A673 (cell line): Measurements from ENCODE around the gene RPL10A.

Experiments
- CTCF ChIP-seq: fragments of 300-800, 200-600 bp; sonication (generic); conservative IDR thresholded peaks from 2 replicates; pipeline ENCODE4 v1.5.1; 2017; ENCODE audit warnings: low read depth, mild to moderate bottlenecking, antibody characterized with exemption, low read length, moderate library complexity, mixed read lengths
- EZH2 ChIP-seq: fragments of 200-600 bp; sonication (generic); IDR thresholded peaks from 2 replicates; pipeline ENCODE4 v1.6.1; 2017; ENCODE audit warnings: borderline replicate concordance, low read depth, mild to moderate bottlenecking, mixed read lengths, antibody characterized with exemption, low read length; ENCODE audit not compliant: poor library complexity, severe bottlenecking

GRCh38 chr6:35483490-35483889 is 15.3 kb downstream of the RPL10A start:
- TF ChIP-seq CTCF, result no peak
- no peak for TF ChIP-seq EZH2
